CD14-positive monocyte (primary cell): ENCODE measurements around the gene ASB1. TPM values are rescaled to one million over a fixed set of nuclear protein-coding genes. Genes with fewer than 3 reads are reported as not detected.

Source experiments
- DNase-seq, 3 donors: peaks; one replicate each; pipeline ENCODE4 v3.0.0-alpha.2; 2011 to 2022
- H2AFZ ChIP-seq: 2 replicates; pipeline ENCODE4 v1.6.0; 2012; ENCODE audit warnings: mild to moderate bottlenecking, low read depth, low read length, inconsistent platforms; ENCODE audit not compliant: insufficient read depth, poor library complexity, severe bottlenecking
- H3K27ac ChIP-seq, 2 donors: 1 replicate in 1 of 2; 2 replicates in 1 of 2; pipeline ENCODE4 v1.5.1; 2012 to 2013; ENCODE audit warnings: low read length in 2 of 2, control low read depth in 1 of 2, inconsistent platforms in 1 of 2, low read depth in 1 of 2, mild to moderate bottlenecking in 1 of 2
- H3K27me3 ChIP-seq, 2 donors: one replicate each; pipeline versions ENCODE4 v1.6.0 to v1.6.1; 2011 to 2013; ENCODE audit warnings: low read length in 2 of 2; ENCODE audit not compliant: control insufficient read depth in 2 of 2, insufficient read depth in 2 of 2
- H3K36me3 ChIP-seq, 2 donors: replicated peaks in 1 of 2; 1 replicate in 1 of 2; 2 replicates in 1 of 2; pipeline versions ENCODE4 v1.5.1 to v1.6.1; 2012 to 2013; ENCODE audit warnings: low read length in 2 of 2, control low read depth in 1 of 2, inconsistent platforms in 1 of 2, mild to moderate bottlenecking in 1 of 2; ENCODE audit not compliant: insufficient read depth in 2 of 2, control insufficient read depth in 1 of 2
- H3K4me1 ChIP-seq, 2 donors: 1 replicate in 1 of 2; 2 replicates in 1 of 2; pipeline versions ENCODE4 v1.5.1 to v1.6.1; 2012 to 2013; ENCODE audit warnings: low read length in 2 of 2, control low read depth in 1 of 2, inconsistent platforms in 1 of 2, mild to moderate bottlenecking in 1 of 2, moderate library complexity in 1 of 2; ENCODE audit not compliant: insufficient read depth in 2 of 2, control insufficient read depth in 1 of 2
- H3K4me2 ChIP-seq: replicated peaks from 2 replicates; pipeline ENCODE3; 2012; ENCODE audit warnings: low read length, moderate library complexity, mild to moderate bottlenecking; ENCODE audit not compliant: poor library complexity, severe bottlenecking; ENCODE audit errors: extremely low read depth
- H3K4me3 ChIP-seq, 3 experiments: fragments of 200-600 bp in 1 of 3; sonication (generic) in 1 of 3; replicated peaks in 1 of 3; 1 replicate in 2 of 3; 2 replicates in 1 of 3; pipeline ENCODE4 v1.5.1; 2011 to 2013; ENCODE audit warnings: low read length in 3 of 3, mild to moderate bottlenecking in 3 of 3, control low read depth in 2 of 3, low read depth in 2 of 3, inconsistent platforms in 1 of 3, moderate library complexity in 1 of 3
- H3K79me2 ChIP-seq: 2 replicates; pipeline ENCODE4 v1.6.0; 2012; ENCODE audit warnings: mild to moderate bottlenecking, control low read depth, inconsistent platforms, low read length, moderate library complexity; ENCODE audit not compliant: insufficient read depth
- H3K9ac ChIP-seq: 2 replicates; pipeline ENCODE4 v1.6.0; 2017; ENCODE audit warnings: low read length, mild to moderate bottlenecking; ENCODE audit not compliant: insufficient read depth, poor library complexity, severe bottlenecking
- H3K9me3 ChIP-seq, 2 donors: replicated peaks in 1 of 2; 1 replicate in 1 of 2; 2 replicates in 1 of 2; pipeline versions ENCODE4 v1.5.1 to v1.6.1; 2012 to 2013; ENCODE audit warnings: low read length in 2 of 2, control low read depth in 1 of 2; ENCODE audit not compliant: control insufficient read depth in 1 of 2, insufficient read depth in 1 of 2
- H4K20me1 ChIP-seq: 2 replicates; pipeline ENCODE4 v1.6.0; 2012; ENCODE audit warnings: mild to moderate bottlenecking, low read length, control low read depth, moderate library complexity; ENCODE audit not compliant: insufficient read depth
- H3K27ac Mint-ChIP-seq, 7 donors: one replicate each; pipeline ENCODE4 v1.8.0; 2020; ENCODE audit warnings: mild to moderate bottlenecking in 7 of 7, mixed read lengths in 7 of 7, moderate library complexity in 6 of 7, inconsistent platforms in 2 of 7
- H3K27me3 Mint-ChIP-seq, 3 donors: one replicate each; pipeline ENCODE4 v1.8.0; 2021 to 2022; ENCODE audit warnings: low read depth in 3 of 3, mild to moderate bottlenecking in 3 of 3, mixed read lengths in 3 of 3, moderate library complexity in 3 of 3, inconsistent platforms in 1 of 3
- H3K36me3 Mint-ChIP-seq, 2 donors: one replicate each; pipeline ENCODE4 v1.8.0; 2020; ENCODE audit warnings: mixed read lengths in 2 of 2, inconsistent platforms in 1 of 2, mild to moderate bottlenecking in 1 of 2
- H3K4me1 Mint-ChIP-seq: one replicate; pipeline ENCODE4 v1.8.0; 2020; ENCODE audit warnings: mild to moderate bottlenecking, mixed read lengths
- H3K4me3 Mint-ChIP-seq, 2 donors: one replicate each; pipeline ENCODE4 v1.8.0; 2020; ENCODE audit warnings: mild to moderate bottlenecking in 2 of 2, mixed read lengths in 2 of 2, moderate library complexity in 1 of 2
- H3K9me3 Mint-ChIP-seq, 7 donors: one replicate each; pipeline ENCODE4 v1.8.0; 2020 to 2022; ENCODE audit warnings: mixed read lengths in 7 of 7, mild to moderate bottlenecking in 6 of 7, moderate library complexity in 6 of 7, inconsistent platforms in 2 of 7
- CTCF ChIP-seq: fragments of 200-600 bp; IDR thresholded peaks from one replicate; pipeline ENCODE4 v1.8.0; 2022; ENCODE audit warnings: antibody characterized with exemption, mild to moderate bottlenecking
- WGBS: methylation state at CpG from one replicate; pipeline ENCODE4 v1.1.5; 2013; ENCODE audit warnings: missing lambda C conversion rate; ENCODE audit not compliant: insufficient coverage; 5-methylcytosine and 5-hydroxymethylcytosine counted together
- intact Hi-C, 2 donors: fragments of 100-400 bp; cut with micrococcal nuclease; formaldehyde crosslinking; loops; one replicate each; pipeline versions ENCODE4 v1.15.0 to v1.15.1; 2023
- polyA plus RNA-seq, 3 donors: library from polyadenylated mRNA; depleted of rRNA in 1 of 3; unstranded in 2 of 3; stranded (reverse) in 1 of 3; fragments of 300-500 nt in 2 of 3; fragments of >200 nt in 1 of 3; fragmentation: Illumina TruSeq in 2 of 3; gene quantifications; 1 replicate in 2 of 3; 2 replicates in 1 of 3; pipeline ENCODE4 v1.2.3, GENCODE V29; 2012 to 2021

ASB1 gene
- polyA plus RNA-seq, 3 donors = 15.1 to 22.0 (median 16.0) TPM

GRCh38 chr2:238461491-238461890 lies 34.8 kb downstream of the ASB1 start:
- Mint-ChIP-seq H3K27ac (no peak overlapping the region), H3K4me3 (no peak overlapping the region), H3K9me3 (peaks cover 3 to 9% (median 6%) of the 10 kb centered on the region in 7 donors), H3K36me3 (no peaks in the 10 kb centered on the region), H3K4me1 (peaks cover 1% of the 10 kb centered on the region), H3K27me3 (peaks cover 0 to 7% (median 5%) of the 10 kb centered on the region in 3 donors)
- no peaks in the 10 kb centered on the region for H4K20me1 ChIP-seq
- H3K9ac ChIP-seq = no peak overlapping the region
- intact Hi-C loops = loop anchor here in 1 of 2 donors (5.0 kb wide), 1 partner anchor 94 kb away; no protein-coding TSS in a partner anchor
- no peak for TF ChIP-seq CTCF
- no peaks in the 10 kb centered on the region for H3K4me1 ChIP-seq
- H2AFZ ChIP-seq = no peak overlapping the region
- no peaks in the 10 kb centered on the region for H3K36me3 ChIP-seq
- DNase-seq = no peak
- H3K4me3 ChIP-seq = no peak overlapping the region
- H3K27me3 ChIP-seq = no peaks in the 10 kb centered on the region
- no peak overlapping the region for H3K4me2 ChIP-seq
- WGBS = 96% methylated on average over 4 of the region's 6 CpGs
- H3K9me3 ChIP-seq = peaks cover under 1 to 5% of the 10 kb centered on the region in 2 donors
- no peaks in the 10 kb centered on the region for H3K79me2 ChIP-seq
- no peak overlapping the region for H3K27ac ChIP-seq

- Histone ChIP-seq H4K20me1 (no peaks in the 10 kb centered on the region), H3K79me2 (no peaks in the 10 kb centered on the region), H2AFZ (no peak overlapping the region), H3K9ac (no peak overlapping the region), H3K27ac (no peak overlapping the region), H3K4me1 (no peaks in the 10 kb centered on the region), H3K4me2 (no peak overlapping the region), H3K4me3 (no peak overlapping the region), H3K27me3 (no peaks in the 10 kb centered on the region), H3K9me3 (peaks cover 0 to 5% of the 10 kb centered on the region in 2 donors), H3K36me3 (no peaks in the 10 kb centered on the region)
- Mint-ChIP-seq H3K36me3 (no peaks in the 10 kb centered on the region), H3K9me3 (peaks cover 0 to 5% (median 2%) of the 10 kb centered on the region in 7 donors), H3K27me3 (peaks cover 0 to 7% (median 5%) of the 10 kb centered on the region in 3 donors), H3K4me3 (no peak overlapping the region), H3K27ac (no peak overlapping the region), H3K4me1 (peaks cover 1% of the 10 kb centered on the region)
- no peak for TF ChIP-seq CTCF
- no peak for DNase-seq
- WGBS = 80% methylated on average over 2 of the region's 6 CpGs
- intact Hi-C loops = loop anchor here (2.0 to 5.0 kb wide), 2 partner anchors 91 to 95 kb away; no protein-coding TSS in a partner anchor
Measured at GRCh38 chr2:238461916-238462315, 35.2 kb downstream of the ASB1 start.
